ENCODE measurements around the gene MRGPRF.

Gene MRGPRF

DNA sequence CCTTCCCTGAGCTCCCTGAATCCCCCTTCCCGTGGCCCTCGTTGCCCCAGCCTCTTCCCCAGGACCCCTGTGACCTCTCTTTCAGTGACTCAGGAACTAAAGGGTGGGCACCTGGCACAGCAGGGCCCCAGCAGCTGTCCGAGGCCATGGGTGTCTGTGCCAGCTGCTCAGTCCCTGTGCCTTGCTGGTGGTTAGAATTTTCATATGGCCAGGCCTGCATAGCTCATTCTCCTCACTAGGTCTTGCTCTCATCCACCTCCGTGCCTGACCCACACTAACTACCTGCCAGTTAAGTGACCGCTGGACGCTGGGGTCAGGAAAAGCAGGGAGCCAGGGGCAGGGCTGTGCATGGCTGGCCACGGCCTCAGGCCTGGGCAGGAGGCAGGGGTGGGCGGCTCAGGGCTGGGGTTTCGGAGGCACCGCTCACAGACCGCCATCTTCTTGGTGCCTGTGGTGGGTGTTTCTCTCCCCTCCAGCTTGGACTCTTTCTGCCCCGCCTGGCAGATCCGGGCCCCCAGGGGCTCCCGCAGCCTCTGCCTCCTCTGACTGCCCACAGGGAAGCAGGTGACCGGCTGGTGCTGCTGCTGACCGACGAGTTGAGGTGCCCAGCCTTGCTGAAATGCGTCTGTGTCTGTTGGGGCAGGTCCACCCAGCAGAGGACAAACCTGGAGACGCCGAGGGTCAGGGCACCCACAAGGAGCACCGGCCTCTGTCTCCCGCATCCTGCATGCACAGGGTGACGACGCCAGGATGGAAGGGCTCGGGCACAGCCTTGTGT is 52.6 kb downstream of the MRGPRF start:
- no peak for DNase-seq

DNA sequence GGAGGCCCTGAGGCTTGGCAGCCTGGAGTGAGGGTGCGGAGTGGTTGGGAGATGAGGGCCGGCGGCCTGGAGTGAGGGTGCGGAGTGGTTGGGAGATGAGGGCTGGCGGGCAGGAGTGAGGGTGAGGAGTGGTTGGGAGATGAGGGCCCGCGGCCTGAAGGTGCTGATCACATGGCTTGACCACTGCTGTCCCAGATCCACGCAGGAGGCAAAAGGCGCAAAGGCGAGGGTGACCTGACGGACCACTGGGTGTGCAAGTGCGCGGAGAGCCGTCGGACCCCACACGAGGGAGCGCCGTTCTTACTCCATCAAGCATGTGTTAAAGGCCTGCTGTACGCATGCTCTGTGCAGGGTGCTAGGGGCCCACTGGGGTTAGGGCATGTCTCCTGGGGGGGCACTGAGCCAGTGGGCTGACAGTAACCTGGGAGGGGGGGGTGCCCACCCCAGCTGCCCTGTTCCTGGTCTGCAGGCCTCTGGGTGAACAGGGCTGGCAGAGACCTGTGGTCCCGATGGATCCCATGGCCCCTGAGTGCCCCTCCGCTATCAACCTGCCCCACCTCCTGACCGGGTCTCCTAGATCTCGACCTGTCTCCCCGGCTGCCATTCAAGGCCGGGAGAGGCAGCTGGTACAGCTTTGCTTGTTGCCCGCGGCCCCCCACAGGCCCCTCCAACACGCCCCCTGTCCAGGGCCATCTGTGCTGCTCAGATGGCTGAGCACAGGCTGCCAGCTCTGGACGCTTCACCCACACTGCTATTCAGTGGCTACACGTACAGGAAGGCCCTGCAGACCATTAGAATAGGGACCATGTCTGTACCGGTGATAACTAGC is 53.4 kb downstream of the MRGPRF start:
- no peak for DNase-seq

DNA sequence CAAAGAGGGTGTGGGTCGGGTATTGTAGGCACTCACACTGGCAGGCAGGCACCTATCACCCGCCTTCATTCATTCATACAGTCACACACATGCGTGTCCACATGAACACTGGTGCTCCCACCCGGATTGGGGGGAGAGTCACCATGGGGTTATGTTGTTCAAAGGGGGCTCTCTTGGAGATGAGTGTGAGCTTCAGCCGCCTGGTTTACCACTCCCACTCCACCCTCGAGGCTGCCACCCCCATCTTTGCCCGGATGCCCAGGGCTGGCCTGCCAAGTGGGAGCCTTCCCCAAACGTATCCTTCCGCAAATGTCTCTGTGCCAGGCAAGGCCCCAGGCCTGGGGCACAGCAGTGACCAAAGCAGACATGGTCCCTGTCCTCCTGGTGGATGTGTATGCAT is 54.8 kb downstream of the MRGPRF start:
- DNase-seq, result no peak

DNA sequence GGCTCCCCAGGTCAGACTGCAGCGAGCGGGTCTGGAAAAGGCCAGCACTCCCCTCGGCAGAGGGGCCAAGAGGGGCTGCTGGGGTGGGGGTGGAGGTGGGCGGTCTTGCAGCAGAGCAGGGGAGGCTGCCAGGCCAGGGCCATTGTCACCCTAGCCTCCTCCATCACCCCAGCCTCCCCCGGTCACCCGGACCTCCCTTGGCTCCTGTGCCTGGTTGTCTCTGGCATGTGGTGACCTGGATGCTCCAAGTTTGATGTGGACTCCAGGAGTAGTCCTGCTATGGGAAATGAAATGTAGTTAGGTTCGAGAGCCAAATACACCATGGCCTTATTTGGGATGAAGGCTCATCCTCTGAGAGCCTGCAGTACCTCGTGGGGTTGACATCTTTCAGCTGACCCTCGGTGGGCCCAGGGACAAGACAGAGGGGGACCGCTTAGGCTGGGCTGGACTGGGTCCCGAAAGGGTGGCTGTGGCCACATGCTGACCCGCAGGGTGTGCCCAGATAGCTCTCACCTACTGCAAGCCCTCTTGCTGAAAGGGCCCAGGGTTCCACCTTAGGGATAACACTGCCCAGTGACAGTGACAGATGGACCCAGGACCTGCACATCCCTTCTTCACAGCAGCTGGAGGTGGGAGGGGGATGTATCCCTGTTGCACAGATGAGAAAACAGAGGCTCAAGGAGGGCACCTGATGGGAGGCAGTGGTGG is 56.3 kb downstream of the MRGPRF start:
- DNase-seq, result no peak

DNA sequence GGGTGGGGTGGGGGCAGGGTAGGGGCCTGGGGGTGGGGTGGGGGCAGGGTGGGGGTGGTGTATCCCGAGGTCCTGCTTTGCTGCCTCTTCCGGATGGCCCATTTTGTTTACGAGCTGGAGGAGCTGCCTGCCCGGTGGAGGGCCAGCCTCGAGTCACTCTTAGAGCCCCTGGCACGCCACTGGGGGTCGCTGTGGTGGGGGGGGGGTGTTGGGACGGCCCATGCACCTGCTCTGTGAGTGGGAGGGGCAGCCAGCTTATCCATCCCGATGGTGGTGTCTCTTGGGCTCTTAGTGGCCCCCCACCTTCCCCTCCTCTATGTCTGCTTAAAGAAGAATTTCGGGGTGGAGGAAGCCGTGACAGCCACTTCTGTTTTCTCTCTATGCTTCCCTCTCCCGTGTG is 56.9 kb downstream of the MRGPRF start:
- no peak for DNase-seq

DNA sequence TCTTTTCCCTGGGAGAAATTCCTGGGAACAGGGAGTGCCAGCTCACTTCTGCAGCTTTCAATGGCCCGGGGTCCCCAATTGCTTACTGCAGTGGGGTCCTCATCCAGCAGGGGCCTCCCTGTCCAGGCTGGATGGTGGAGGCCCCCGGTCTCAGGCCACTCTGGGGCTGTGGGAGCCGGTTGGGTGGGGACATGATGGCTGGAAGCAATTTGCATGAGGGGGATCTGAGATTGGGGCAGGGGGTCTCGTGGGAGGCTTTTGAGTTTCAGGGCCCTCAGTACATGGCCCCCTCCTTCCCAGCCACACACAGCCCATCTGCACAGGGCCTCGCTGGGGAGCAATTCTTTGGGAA is 57.5 kb downstream of the MRGPRF start:
- DNase-seq, result no peak

DNA sequence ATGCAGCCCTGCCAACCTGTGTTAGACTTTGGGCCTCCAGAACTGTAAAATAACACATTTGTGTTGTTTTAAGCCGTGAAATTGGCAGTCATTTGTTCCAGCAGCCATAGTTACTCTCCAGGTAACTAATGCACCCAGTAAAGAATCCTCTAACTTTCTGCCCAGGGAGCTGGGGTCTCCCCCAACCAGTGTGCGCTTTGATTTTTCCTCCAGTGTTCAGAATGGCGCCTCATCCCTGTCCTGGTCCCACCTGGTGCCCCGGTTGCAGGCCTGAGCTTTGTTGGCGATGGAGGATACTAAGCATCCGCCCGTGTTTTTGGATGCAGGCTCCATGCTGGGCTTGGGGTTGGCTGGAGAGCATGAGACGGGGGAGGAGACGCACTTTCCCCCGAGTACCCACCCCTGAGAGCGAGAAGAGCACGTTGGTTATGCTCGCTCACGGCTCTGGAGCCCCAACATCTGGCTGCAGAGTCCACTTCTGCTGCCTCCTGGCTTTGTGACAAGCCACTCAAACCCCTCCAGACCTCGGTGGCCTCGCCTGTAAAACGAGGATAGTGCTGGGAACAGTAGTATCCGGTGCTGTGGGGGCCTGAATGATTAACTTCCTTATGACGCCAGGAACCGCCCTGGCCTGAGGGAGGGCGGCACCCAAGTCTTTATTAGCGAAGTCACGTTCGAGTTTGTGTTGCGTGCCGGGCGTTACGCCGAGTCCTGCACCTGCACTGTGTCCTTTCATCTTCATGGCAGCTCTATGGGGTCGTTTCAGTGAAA is 58.0 kb downstream of the MRGPRF start:
- DNase-seq, result peak; percentile 65

Measured in suppressor macrophage treated with lipopolysaccharide for 4 hours (primary cell).